Epithelial cell of proximal tubule (primary cell): ENCODE data around the gene PAQR8. TPM values are rescaled to one million over a fixed set of nuclear protein-coding genes. Genes with fewer than 3 reads are reported as not detected.

Experiments used
- DNase-seq: peaks from one replicate; pipeline ENCODE4 v3.0.0-alpha.2; 2011; ENCODE audit warnings: low read depth
- H3K4me3 ChIP-seq: 2 replicates; pipeline ENCODE4 v1.5.1; 2011; ENCODE audit warnings: low read depth, mild to moderate bottlenecking, low read length
- total RNA-seq: library from RNA; depleted of rRNA; stranded (reverse); fragments of >200 nt; gene quantifications from 2 replicates; pipeline ENCODE4 v1.2.3, GENCODE V29; 2015
- TF ChIP-seq, protein P1 (sequence below): conservative IDR thresholded peaks from 2 replicates; pipeline ENCODE4 v1.5.1; 2012; ENCODE audit warnings: low read depth, mild to moderate bottlenecking, low read length

PAQR8 gene
- total RNA-seq, 1 donor from 2014 or later = 8.2 TPM

DNA sequence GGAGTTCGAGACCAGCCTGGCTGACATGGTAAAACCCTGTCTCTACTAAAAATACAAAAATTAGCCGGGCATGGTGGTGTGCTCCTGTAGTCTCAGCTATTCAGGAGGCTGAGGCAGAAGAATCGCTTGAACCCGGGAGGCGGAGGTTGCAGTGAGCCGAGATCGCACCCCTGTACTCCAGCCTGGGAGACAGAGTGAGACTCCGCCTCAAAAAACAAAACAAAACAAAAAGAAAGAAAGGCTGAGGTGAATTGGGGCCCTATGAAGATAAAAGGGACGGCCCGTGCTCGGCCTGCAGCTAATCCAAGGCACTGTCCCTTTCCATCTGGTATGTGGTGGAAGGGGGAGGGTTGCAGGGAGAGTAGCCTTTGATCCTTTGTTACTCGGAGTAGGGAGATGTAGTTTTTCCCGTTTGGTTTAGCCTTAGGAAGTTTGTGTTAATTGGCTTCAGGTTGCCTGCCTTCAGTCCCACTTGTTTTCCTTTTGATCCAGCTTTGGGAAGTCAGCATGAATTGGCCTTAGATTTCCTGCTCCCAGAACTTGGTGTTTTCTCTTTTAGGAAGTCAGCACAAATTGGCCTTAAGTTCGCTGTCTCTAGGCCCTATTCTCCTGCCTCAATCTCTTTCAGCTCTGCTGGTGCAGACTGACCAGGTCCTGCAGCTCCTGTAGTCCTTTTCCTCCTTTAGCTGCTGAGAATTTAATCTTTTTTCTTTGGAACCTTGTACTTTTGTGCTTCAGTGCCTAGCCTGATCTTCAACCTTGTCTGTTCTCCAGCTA is 36.1 kb upstream of the PAQR8 start:
- TF ChIP-seq, protein P1, sequence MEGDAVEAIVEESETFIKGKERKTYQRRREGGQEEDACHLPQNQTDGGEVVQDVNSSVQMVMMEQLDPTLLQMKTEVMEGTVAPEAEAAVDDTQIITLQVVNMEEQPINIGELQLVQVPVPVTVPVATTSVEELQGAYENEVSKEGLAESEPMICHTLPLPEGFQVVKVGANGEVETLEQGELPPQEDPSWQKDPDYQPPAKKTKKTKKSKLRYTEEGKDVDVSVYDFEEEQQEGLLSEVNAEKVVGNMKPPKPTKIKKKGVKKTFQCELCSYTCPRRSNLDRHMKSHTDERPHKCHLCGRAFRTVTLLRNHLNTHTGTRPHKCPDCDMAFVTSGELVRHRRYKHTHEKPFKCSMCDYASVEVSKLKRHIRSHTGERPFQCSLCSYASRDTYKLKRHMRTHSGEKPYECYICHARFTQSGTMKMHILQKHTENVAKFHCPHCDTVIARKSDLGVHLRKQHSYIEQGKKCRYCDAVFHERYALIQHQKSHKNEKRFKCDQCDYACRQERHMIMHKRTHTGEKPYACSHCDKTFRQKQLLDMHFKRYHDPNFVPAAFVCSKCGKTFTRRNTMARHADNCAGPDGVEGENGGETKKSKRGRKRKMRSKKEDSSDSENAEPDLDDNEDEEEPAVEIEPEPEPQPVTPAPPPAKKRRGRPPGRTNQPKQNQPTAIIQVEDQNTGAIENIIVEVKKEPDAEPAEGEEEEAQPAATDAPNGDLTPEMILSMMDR = no peak
- no peak overlapping the region for H3K4me3 ChIP-seq
- no peak for DNase-seq

DNA sequence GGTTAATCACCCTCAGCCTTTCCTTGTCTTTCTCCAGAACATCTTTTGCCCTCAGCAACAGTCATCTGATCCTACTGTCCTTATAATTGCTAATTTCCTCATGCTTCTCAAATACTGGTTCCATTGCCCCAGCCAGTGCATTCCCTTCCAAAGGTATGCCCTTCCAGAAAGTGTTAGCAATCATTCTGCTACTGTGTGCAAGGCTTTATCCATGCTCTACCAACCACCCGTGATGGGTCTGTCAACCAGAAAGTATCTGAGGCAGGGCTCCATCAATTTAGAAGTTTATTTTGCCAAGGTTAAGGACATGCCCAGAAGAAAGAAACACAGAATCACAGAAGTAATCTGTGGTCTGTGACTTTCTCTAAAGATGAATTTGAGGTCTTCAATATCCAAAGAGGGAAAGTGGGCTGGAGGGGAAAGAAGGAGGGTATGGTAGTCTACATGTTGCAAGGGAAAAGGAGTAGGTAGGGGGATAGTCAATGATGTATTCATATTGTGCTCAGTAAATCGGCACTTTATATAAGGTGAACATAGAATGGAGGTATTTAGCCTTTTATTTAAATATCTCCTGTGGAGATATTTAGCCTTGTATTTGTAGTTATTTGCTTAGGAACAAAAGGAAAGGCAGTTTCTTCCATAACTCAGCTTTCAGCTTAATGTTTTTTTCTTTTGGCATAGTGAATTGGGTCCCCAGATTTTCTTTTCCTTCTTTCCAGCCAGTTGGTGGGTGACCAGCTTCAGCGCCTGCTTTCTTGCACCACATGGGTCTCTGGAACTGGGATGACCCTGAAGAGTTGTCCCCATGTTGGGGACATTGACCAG is 35.2 kb upstream of the PAQR8 start:
- H3K4me3 ChIP-seq = no peak overlapping the region
- TF ChIP-seq, protein P1 = no peak
- peak; percentile 56 for DNase-seq

DNA sequence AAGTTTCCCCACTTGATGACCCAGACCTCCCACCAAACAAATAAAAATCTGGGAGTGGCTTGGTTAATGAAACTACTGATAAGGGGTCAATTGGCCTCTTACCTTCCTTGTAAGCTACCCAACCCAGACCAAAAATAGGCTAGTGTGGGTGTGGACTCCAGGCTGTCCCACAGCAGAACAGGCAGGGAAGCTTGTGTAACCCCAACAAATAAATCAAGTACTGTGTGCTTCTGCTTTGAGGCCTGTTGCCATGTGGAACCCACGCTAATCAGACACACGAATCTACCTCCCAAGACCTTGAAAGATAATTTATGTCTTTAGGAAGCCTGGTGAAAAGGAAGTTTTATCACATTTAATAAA is 33.7 kb upstream of the PAQR8 start:
- TF ChIP-seq, protein P1 = no peak
- H3K4me3 ChIP-seq = no peak overlapping the region
- no peak for DNase-seq

DNA sequence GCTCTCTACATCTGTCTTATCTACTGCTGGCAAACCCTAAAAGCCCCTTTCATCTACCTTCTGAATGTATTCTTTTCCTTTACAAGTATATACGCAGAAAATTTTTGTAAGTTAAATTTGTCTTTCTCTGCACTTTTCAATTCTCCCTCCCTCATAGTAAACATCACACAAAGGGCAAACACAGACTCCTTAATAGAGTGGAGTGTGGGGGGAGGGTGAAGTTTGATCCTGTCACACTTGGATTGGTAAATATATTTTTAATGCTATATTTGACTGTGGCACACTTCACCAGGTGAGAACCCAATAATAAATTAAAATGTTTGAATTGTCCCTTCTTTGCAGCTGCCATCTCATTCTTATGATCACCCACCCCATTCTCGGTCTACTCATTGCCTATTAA is 33.2 kb upstream of the PAQR8 start:
- no peak overlapping the region for H3K4me3 ChIP-seq
- TF ChIP-seq, protein P1 = no peak
- no peak for DNase-seq

DNA sequence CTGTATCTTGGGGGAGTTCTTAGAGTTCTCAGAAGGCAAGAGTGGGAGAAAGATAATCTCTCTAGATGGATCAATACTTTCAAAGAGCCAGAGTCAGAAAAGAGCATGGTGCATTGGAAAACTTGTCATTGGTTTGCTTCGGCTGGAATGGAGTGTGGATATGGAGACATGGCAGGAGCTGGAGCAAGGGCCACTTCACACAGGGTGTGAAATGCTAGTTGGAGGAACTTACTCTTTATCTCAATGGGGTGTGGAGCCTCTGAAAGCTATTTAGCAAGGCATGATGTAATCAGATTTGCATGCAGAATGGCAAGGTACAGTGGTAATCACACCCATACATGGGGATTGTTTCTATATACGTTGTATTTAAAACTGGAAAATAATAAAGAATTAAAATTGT is 31.5 kb upstream of the PAQR8 start:
- no peak overlapping the region for H3K4me3 ChIP-seq
- TF ChIP-seq, protein P1 = no peak
- no peak for DNase-seq

DNA sequence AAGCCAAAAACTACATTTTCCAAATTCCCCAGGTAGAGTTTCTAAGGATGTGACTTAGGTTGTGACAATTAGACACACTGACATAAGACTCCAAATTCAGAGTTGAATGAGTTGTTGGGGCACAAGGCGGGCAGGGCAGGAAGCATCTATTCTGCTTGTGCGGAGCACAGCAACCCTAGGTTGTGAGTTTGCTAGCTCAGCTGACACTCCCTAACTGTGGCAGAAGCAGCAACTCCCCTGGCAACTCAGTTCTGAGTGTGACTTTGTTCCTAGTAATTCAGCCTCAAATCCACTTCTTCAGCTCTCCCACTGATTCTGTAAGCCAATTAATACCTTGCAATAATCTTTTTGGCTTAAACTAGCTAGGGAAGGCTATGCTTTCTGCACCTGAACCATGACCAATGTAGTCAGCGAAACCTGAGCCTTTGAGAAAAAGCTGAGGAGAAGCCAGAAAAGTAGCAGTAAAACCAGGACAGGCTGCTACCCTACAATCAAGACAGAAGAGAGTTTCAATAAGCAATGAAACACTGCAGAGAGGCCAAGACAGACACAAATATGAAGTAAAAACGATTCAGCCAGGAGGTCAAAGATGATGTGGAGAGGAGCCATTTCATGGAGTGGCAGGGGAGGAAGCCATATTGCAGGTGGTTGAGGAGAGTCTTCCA is 30.0 kb upstream of the PAQR8 start:
- no peak overlapping the region for H3K4me3 ChIP-seq
- TF ChIP-seq, protein P1 = no peak
- no peak for DNase-seq
